Kidney epithelial cell (primary cell): ENCODE results near the gene TTL. TPM values are rescaled to one million over a fixed set of nuclear protein-coding genes. Genes with fewer than 3 reads are reported as not detected.
"Not testable (repeated sequence)": the region's sequence is repeated elsewhere in the genome, so short reads cannot be mapped to it uniquely, and the experiment has no call there.

Experiments
- DNase-seq: peaks from one replicate; pipeline ENCODE4 v3.0.0-alpha.2; 2010; ENCODE audit warnings: low read depth
- H3K27me3 ChIP-seq: 2 replicates; pipeline ENCODE4 v1.6.0; 2011; ENCODE audit warnings: low read length; ENCODE audit not compliant: control insufficient read depth, insufficient read depth
- H3K36me3 ChIP-seq: 2 replicates; pipeline ENCODE4 v1.5.1; 2011; ENCODE audit warnings: low read length; ENCODE audit not compliant: control insufficient read depth, insufficient read depth
- H3K4me3 ChIP-seq: 2 replicates; pipeline ENCODE4 v1.5.1; 2011; ENCODE audit warnings: low read depth, mild to moderate bottlenecking, control low read depth, low read length
- CTCF ChIP-seq: IDR thresholded peaks from 2 replicates; pipeline ENCODE4 v1.5.1; 2011; ENCODE audit warnings: mild to moderate bottlenecking, moderate library complexity, low read length, control low read depth, inconsistent platforms; ENCODE audit not compliant: insufficient read depth, poor library complexity, severe bottlenecking
- total RNA-seq: library from RNA; depleted of rRNA; stranded (reverse); fragments of >200 nt; gene quantifications from 2 replicates; pipeline ENCODE4 v1.2.3, GENCODE V29; 2015

The TTL gene
- total RNA-seq, 1 donor from 2014 or later, result 51.3 TPM

DNA sequence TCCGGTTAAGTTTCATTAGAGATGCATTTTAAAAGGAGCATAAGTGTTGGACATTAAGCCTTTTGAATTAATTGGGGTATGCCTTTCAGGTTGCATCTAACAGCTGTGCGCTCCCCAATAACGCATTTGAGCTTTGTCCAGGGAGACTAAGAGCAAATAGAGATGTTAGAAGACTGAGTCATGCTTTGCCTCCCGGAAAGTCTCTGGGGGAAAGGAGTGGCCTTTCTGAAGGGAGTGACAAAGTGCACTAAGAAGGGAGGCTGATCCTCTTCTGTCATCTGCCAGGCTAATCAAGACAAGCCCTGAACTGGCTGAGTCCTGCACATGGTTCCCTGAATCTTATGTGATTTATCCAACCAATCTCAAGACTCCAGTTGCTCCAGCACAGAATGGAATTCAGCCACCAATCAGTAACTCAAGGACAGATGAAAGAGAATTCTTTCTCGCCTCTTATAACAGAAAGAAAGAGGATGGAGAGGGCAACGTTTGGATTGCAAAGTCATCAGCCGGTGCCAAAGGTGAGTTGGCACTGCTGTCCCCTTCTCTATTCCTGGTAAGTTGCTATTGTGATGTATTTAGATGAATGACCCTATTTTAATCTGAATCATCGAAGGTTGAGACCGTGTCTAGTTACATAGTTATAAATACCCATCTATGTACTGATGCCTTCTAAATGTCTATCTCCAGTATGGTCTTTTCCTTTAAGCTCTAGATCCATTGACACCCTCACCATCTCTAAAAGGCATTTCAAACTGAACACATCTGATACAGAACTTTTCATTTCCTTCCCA is 12.1 kb downstream of the TTL start:
- DNase-seq, result no peak
- Histone ChIP-seq H3K4me3 (no peak overlapping the region), H3K27me3 (no peaks in the 10 kb centered on the region), H3K36me3 (no peaks in the 10 kb centered on the region)
- TF ChIP-seq CTCF, result no peak

DNA sequence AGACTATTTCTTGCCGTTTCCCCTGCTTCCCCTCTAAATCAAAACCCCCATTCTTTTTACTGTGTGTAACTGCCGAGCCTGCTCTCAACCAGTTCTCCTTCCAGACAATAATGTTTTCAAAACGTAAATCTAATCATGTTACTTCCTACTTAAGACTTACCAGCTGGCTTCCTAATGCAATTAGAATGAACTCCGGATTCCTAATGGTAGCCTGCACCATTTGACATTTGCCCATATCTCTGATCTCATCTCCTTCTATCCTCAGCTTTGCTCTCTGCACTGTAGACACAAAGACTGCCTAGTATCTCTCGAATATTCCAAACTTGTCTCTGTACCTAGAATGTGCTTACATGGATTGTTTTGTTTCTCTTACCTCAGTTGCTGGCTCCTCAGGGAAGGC is 12.9 kb downstream of the TTL start:
- Histone ChIP-seq H3K4me3 (no peak overlapping the region), H3K27me3 (no peaks in the 10 kb centered on the region), H3K36me3 (no peaks in the 10 kb centered on the region)
- no peak for TF ChIP-seq CTCF
- DNase-seq, result no peak

DNA sequence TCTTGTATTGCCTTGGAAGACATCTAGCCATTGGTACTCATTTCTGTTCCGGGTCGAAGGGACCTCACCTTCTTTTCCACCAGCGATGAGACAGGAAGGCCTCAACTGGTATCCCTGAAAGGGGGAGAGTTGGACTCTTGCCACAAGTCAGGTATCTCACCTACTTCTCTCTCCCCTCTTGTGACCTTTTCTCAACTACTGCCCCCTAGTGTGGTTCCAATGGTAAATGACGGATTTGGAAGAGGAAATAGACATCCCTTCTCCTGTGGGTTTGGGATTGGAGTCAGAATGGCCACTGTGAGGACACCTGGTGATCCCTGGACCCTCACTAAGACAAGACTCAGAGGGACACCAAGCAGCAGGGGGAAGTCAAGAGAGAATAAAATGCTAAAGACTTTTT is 13.9 kb downstream of the TTL start:
- H3K27me3 ChIP-seq, H3K4me3 ChIP-seq, DNase-seq, H3K36me3 ChIP-seq: not testable (repeated sequence)

GRCh38 chr2:112500850-112501484 is 19.0 kb downstream of the TTL start:
- DNase-seq, H3K36me3 ChIP-seq, H3K4me3 ChIP-seq, H3K27me3 ChIP-seq: not testable (repeated sequence)

GRCh38 chr2:112509239-112509998 is 27.5 kb downstream of the TTL start:
- not testable (repeated sequence) for H3K36me3 ChIP-seq, H3K27me3 ChIP-seq, DNase-seq, H3K4me3 ChIP-seq

- Histone ChIP-seq H3K36me3 (peaks cover 2% of the 10 kb centered on the region), H3K4me3 (no peak overlapping the region), H3K27me3 (no peaks in the 10 kb centered on the region)
- no peak for DNase-seq
- TF ChIP-seq CTCF, result no peak
These were observed 34.8 kb downstream of the TTL start for GRCh38 chr2:112516801-112517200.

DNA sequence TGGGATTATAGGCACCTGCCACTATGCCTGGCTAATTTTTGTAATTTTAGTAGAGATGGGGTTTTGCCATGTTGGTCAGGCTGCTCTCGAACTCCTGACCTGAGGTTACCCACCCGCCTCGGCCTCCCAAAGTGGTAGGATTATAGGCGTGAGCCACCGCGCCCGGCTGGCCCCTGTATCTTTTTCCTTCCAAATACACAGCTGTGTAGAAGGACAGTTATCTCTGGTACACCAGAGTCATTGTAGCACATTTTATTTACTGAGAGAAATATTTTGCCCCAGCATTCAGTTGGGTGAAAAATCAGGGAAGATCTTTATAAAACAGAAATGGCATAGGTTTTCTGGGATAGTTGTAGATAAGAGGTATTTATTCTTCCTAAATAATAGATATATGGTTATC is 36.9 kb downstream of the TTL start:
- no peak for TF ChIP-seq CTCF
- Histone ChIP-seq H3K27me3 (no peaks in the 10 kb centered on the region), H3K4me3 (no peak overlapping the region), H3K36me3 (peaks cover 2% of the 10 kb centered on the region)
- no peak for DNase-seq
